Testis (tissue), 3 donors: ENCODE results near the gene ALOX15. TPM values are rescaled to one million over a fixed set of nuclear protein-coding genes. Genes with fewer than 3 reads are reported as not detected.
"Not testable (repeated sequence)": the region's sequence is repeated elsewhere in the genome, so short reads cannot be mapped to it uniquely, and the experiment has no call there.

Experiments
- DNase-seq: peaks from one replicate; pipeline ENCODE4 v3.0.0-alpha.2; 2019
- H3K27ac ChIP-seq, 2 donors: fragments of 200-600 bp; sonication (generic); one replicate each; pipeline ENCODE4 v1.5.1; 2019
- H3K27me3 ChIP-seq: fragments of 200-600 bp; sonication (generic); one replicate; pipeline ENCODE4 v1.5.1; 2019
- H3K36me3 ChIP-seq: fragments of 200-600 bp; sonication (generic); one replicate; pipeline ENCODE4 v1.5.1; 2017; ENCODE audit warnings: low read depth; ENCODE audit errors: missing control alignments
- H3K4me1 ChIP-seq: fragments of 200-600 bp; sonication (generic); one replicate; pipeline ENCODE4 v1.5.1; 2019
- H3K4me3 ChIP-seq, 2 donors: fragments of 200-600 bp; sonication (generic); one replicate each; pipeline ENCODE4 v1.5.1; 2017 to 2019
- H3K9me3 ChIP-seq: fragments of 200-600 bp; sonication (generic); one replicate; pipeline ENCODE4 v1.5.1; 2017
- POLR2A ChIP-seq: fragments of 450-650 bp; IDR thresholded peaks from one replicate; pipeline ENCODE4 v1.6.1; 2017; ENCODE audit warnings: antibody characterized with exemption, mild to moderate bottlenecking, moderate library complexity
- WGBS, 2 donors: methylation state at CpG; one replicate each; pipeline ENCODE4 v1.1.5; 2018; 5-methylcytosine and 5-hydroxymethylcytosine counted together
- intact Hi-C: fragments of 100-400 bp; cut with DNase I; formaldehyde crosslinking; loops from one replicate; pipeline ENCODE4 v1.15.1; 2023; ENCODE audit warnings: low total_unique reads
- polyA plus RNA-seq: library from polyadenylated mRNA; stranded (reverse); fragments of 350-450 nt; fragmentation: Illumina TruSeq; extraction: RNeasy Lipid Tissue Mini Kit (QIAGEN cat#74804); gene quantifications from one replicate; pipeline ENCODE4 v1.2.3, GENCODE V29; 2014; ENCODE audit warnings: low read depth, low replicate concordance; ENCODE audit not compliant: insufficient read depth
- total RNA-seq, 2 donors: library from RNA; depleted of rRNA; stranded (reverse); fragments of >200 nt; gene quantifications; one replicate each; pipeline ENCODE4 v1.2.3, GENCODE V29; 2016
- TF ChIP-seq, protein P1 (sequence below), 3 experiments: fragments of 450-650 bp in 2 of 3; fragments of 200-600 bp in 1 of 3; sonication (generic) in 1 of 3; IDR thresholded peaks; one replicate each; pipeline ENCODE4 v1.5.1; 2016 to 2019; ENCODE audit warnings: antibody characterized with exemption in 3 of 3, mild to moderate bottlenecking in 2 of 3, moderate library complexity in 1 of 3

Gene ALOX15
- total and polyA plus RNA-seq, 3 donors from 2014 or later, result 1.3 to 5.2 (median 2.4) TPM

DNA sequence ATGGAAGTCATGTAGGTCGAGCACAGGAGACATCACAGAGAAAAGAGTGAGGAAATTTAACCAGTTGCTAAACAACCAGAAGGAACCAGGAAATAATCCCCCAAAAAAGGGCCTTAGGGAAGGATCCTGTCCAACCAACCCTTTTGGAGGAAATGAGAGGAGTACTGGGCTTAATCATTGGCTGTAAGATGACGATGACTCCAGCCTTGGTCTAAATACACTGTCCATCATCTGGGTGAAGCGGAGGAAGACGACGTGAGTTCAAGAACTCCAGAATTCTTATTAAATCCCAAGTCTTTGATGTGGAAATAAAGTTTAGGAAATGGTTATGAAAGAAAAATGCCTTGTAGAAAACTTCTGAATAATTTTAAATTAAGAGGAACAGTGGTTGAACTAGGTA lies 11.5 kb upstream of the ALOX15 start:
- no peak overlapping the region for H3K27ac ChIP-seq
- H3K4me1 ChIP-seq, result no peaks in the 10 kb centered on the region
- DNase-seq, result no peak
- no peak overlapping the region for H3K4me3 ChIP-seq
- no peak for TF ChIP-seq POLR2A
- TF ChIP-seq, protein P1, sequence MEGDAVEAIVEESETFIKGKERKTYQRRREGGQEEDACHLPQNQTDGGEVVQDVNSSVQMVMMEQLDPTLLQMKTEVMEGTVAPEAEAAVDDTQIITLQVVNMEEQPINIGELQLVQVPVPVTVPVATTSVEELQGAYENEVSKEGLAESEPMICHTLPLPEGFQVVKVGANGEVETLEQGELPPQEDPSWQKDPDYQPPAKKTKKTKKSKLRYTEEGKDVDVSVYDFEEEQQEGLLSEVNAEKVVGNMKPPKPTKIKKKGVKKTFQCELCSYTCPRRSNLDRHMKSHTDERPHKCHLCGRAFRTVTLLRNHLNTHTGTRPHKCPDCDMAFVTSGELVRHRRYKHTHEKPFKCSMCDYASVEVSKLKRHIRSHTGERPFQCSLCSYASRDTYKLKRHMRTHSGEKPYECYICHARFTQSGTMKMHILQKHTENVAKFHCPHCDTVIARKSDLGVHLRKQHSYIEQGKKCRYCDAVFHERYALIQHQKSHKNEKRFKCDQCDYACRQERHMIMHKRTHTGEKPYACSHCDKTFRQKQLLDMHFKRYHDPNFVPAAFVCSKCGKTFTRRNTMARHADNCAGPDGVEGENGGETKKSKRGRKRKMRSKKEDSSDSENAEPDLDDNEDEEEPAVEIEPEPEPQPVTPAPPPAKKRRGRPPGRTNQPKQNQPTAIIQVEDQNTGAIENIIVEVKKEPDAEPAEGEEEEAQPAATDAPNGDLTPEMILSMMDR (IDR thresholded peaks at IDR 0.05), result no peak
- intact Hi-C loops, result no loop called here
- H3K9me3 ChIP-seq, result no peaks in the 10 kb centered on the region
- H3K27me3 ChIP-seq, result no peaks in the 10 kb centered on the region
- WGBS, 2 donors, result 70 to 80% methylated on average over 5 of the region's 5 CpGs
- no peaks in the 10 kb centered on the region for H3K36me3 ChIP-seq

DNA sequence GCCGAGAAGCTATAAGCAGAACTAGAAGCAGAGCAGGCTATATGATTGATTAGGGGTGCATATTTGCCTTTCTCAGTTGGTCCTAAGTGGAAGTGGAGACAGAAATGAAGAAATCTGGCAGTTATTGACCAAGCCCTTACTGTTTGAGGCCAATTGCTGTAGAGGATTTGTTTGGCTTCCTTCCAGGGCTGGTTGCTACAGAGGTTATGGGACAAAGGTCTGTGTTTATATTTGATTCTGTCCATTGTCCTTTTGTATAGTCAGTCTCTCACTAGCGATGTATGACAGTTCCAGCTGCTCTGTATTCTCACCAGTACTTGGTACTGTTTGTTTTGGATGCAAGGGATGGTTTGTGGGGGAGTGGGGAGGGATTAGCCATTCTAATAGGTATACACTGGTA lies 7.3 kb upstream of the ALOX15 start:
- WGBS, 2 donors, result 51 to 62% methylated on average over 2 of the region's 2 CpGs
- H3K4me1 ChIP-seq, result no peaks in the 10 kb centered on the region
- H3K9me3 ChIP-seq, result no peaks in the 10 kb centered on the region
- H3K4me3 ChIP-seq, result no peak overlapping the region
- no peak overlapping the region for H3K27ac ChIP-seq
- H3K27me3 ChIP-seq, result no peaks in the 10 kb centered on the region
- intact Hi-C loops, result no loop called here
- no peak for TF ChIP-seq POLR2A
- TF ChIP-seq, protein P1 (IDR thresholded peaks at IDR 0.05), result no peak
- no peaks in the 10 kb centered on the region for H3K36me3 ChIP-seq
- no peak for DNase-seq

DNA sequence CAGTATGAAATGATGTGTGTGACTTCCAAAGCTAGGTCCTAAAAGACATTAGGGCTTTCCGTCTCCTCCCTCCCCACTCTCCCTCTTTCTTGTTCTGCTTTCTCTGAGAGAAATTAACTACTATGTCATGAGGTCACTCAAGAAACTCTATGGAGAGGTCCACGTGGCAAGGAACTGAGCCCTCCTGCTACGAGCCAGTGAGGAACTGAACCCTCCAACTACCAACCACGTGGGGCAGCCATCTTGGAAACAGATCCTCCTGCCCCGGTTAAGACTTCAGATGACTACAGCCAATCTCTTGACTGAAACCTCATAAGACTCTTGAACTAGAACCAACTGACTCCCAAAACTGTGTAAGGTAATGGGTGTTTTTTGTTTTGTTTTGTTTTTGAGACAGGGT lies 4.2 kb upstream of the ALOX15 start:
- no peaks in the 10 kb centered on the region for H3K9me3 ChIP-seq
- no peaks in the 10 kb centered on the region for H3K4me1 ChIP-seq
- no peak overlapping the region for H3K27ac ChIP-seq
- intact Hi-C loops, result no loop called here
- no peaks in the 10 kb centered on the region for H3K36me3 ChIP-seq
- no peak overlapping the region for H3K4me3 ChIP-seq
- WGBS, 2 donors, result 80 to 85% methylated on average over 5 of the region's 5 CpGs
- no peak for DNase-seq
- H3K27me3 ChIP-seq, result no peaks in the 10 kb centered on the region
- TF ChIP-seq, protein P1 (IDR thresholded peaks at IDR 0.05), result no peak
- TF ChIP-seq POLR2A, result no peak

DNA sequence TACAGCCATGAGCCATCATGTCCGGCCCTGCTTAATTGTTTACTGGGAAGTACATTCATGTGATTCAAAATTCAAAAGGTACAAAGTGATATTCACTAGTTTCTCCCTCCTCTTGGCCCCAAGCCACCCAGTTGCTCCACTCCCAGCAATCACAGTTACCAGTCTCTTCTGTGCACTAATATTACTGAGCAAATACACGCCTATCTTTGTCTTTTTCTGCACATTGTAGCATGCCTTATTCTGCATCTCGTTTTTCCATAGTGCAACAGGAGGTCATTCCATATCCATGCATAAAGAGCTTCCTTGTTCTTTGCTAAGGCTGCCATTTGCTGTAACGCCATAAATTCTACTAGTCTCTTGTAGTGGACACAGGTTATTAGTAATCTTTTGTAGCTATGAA lies 2.2 kb upstream of the ALOX15 start:
- Histone ChIP-seq H3K27me3 (no peaks in the 10 kb centered on the region), H3K9me3 (no peaks in the 10 kb centered on the region), H3K4me1 (no peaks in the 10 kb centered on the region), H3K36me3 (no peaks in the 10 kb centered on the region), H3K27ac (no peak overlapping the region), H3K4me3 (no peak overlapping the region)
- no peak for TF ChIP-seq POLR2A
- TF ChIP-seq, protein P1 (IDR thresholded peaks at IDR 0.05), result no peak
- intact Hi-C loops, result no loop called here
- no peak for DNase-seq
- WGBS, 2 donors, result 64 to 71% methylated on average over 4 of the region's 4 CpGs

DNA sequence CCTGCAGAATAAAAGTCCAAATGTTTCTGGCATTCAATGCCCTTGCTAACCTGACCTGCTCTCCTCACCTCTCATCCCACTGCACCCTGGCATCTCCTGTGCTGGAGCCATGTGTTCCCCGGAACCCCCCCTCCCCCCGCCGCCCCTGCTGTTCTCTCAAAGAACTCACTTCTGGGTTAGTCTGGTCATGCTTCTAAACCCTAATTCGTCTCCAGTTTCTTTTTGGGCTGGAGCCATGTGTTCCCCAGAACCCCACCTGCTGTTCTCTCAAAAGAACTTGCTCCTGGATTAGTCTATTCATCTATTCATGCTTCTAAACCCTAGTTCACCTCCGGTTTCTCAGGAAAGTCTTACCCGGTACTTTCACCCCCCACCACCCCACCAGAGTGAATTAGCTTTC lies 808 bp upstream of the ALOX15 start:
- Histone ChIP-seq H3K27me3 (no peaks in the 10 kb centered on the region), H3K27ac (no peak overlapping the region), H3K36me3 (no peaks in the 10 kb centered on the region), H3K4me1 (no peaks in the 10 kb centered on the region), H3K4me3 (no peak overlapping the region), H3K9me3 (no peaks in the 10 kb centered on the region)
- intact Hi-C loops, result no loop called here
- DNase-seq, result no peak
- WGBS, 2 donors, result 19 to 20% methylated on average over 6 of the region's 6 CpGs
- TF ChIP-seq, protein P1 (IDR thresholded peaks at IDR 0.05), result no peak
- no peak for TF ChIP-seq POLR2A

DNA sequence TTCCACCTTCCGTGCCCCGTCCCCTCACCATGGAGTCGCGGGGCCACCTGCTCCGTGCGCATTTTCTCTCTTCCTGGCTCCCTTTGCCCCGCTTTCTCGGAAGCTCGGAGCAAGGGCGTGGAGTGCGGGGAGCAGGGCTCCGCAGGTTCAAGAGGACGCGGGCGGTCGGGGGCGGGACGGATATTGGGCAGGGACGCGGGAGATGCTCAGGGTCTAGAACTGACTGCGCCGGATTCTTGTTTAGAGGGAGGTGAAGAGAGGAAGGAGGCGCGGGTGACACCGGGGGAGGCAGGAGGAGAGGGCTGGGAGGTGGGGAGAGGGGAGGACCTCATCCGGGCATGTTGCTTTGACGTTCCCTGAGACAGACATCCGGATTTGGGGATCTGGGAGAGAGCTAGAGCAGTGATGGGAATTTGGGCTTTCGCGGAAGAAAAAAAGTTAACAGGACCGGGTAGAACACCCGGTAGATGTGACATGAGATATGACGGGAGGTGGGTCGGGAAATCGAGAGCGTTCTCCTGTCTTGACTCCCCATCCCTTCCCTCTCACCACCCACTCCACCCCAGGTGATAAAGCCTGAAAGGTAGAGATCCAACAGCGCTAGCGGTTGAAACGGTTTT lies 799 bp downstream of the ALOX15 start:
- intact Hi-C loops, H3K4me1 ChIP-seq, H3K4me3 ChIP-seq, H3K36me3 ChIP-seq, H3K27ac ChIP-seq, DNase-seq, H3K27me3 ChIP-seq, H3K9me3 ChIP-seq: not testable (repeated sequence)
- 0 to 1% methylated on average over 17 to 33 of the region's 39 CpGs for WGBS, 2 donors

DNA sequence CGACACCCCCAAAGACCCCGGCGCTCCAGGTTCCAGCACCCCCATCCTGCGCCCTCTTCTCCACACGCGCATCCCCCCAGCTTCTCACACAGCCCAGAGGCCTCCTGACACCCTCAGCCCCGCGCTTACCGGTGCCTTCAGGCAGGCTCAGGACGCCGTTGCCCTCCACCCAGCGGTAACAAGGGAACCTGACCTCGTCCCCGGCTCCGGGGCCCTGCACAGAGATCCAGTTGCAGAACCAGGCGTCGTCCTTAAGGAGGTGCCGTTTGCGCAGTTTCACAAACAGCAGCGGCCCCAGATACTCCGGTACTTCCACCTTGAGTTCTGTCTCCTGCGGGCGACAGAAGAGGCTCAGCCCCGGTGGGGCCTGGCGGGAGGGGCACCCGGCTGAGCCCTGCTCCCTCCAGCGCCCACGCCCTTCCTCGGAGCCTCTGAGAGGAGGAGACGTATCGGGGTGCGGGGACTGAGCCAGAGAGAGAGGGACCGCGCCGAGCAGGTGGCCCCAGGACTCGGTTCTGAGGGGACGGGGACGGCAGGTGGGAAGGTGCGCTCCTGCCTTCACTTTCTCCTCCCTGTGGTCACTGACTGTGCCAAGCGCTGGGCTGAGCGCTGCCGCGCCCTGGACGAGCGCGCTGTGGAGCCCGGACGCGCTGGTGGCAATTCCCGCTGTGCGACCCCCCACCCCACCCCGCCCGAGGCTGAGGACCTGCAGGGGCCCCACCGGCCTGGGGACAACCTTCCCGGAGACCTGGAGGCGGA lies 2.0 kb downstream of the ALOX15 start:
- peak; percentile 55 for DNase-seq
- H3K27ac ChIP-seq, intact Hi-C loops, H3K9me3 ChIP-seq, H3K27me3 ChIP-seq, H3K4me3 ChIP-seq, H3K36me3 ChIP-seq, H3K4me1 ChIP-seq: not testable (repeated sequence)
- WGBS, 2 donors, result 6 to 8% methylated on average over 9 to 28 of the region's 56 CpGs
